Stimulated activated CD4-positive, alpha-beta T cell treated with anti-CD3 and anti-CD28 coated beads, Interleukin-4, amount 100 ng/mL, for 24 hours (primary cell): ENCODE results near the gene EGFL7.

ENCODE experiments used
- DNase-seq: peaks from one replicate; pipeline ENCODE4 v3.0.0-alpha.2; 2020

The EGFL7 gene

DNA sequence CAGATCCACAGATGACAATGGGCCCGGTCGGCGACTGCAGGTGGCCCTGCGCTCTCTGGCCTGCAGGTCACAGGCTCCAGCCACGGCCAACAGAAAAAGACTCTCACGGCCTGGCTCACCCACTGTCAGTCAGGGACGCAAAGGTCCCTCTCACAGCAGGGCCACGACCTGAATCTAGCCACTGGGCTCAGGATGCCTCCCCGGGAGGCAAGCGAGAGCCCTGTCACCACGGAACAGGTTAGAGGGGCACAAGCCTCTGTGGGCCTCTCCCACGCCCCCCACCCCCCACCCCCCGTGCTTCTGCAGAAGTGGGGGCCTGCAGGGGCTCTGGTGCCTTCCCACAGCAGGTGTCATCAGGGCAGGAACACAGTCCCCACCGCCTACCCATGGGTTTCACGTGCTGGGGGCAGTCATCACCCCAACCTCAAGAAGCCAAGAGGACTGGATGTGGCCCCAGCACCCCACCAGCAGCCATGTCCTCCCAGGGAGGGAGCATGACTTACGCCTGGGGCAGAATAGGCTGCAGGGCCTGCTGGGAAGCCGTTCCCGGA lies 17.3 kb upstream of the EGFL7 start:
- no peak for DNase-seq

DNA sequence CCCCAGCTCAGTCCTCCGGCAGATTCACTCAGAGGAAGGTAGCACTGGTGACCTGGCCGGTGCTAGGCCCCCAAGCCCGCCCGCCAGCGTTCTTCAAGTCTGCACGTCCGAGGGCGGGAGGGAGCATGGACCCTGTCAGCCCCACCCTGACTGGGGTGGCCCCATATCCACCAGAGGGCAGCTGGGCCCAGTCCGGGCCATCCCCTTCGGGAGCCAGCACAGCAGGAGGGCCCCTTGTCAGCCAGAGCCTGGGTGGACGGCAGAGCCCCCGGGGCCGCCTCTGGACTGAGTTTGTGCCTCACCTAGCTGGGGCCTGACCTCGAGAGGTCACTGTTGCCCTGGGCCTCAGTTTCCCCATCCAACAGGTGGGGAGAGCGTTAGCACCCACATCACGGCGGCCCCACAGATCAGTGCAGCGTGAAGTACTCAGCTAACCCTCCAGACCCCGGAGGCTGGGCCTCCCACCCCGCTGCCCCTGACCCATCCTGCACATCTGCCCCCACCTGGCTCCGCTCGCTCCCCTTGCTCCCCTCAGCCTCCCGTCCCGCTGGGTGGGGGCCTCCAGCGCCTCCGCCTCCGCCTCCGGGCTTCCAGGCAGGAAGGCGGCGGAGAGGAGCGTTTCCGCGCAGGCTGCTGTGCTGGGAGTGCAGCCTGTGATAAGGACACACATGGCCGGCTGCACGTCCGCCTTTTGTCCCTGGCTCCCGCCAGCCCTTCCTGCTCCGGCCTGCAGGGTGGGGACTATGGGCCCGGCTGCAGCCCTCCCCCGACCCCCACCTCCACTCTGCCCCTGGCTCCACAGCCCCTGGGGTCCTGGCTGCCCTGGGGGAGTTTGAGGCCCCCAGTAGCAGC lies 16.6 kb upstream of the EGFL7 start:
- DNase-seq, result no peak

DNA sequence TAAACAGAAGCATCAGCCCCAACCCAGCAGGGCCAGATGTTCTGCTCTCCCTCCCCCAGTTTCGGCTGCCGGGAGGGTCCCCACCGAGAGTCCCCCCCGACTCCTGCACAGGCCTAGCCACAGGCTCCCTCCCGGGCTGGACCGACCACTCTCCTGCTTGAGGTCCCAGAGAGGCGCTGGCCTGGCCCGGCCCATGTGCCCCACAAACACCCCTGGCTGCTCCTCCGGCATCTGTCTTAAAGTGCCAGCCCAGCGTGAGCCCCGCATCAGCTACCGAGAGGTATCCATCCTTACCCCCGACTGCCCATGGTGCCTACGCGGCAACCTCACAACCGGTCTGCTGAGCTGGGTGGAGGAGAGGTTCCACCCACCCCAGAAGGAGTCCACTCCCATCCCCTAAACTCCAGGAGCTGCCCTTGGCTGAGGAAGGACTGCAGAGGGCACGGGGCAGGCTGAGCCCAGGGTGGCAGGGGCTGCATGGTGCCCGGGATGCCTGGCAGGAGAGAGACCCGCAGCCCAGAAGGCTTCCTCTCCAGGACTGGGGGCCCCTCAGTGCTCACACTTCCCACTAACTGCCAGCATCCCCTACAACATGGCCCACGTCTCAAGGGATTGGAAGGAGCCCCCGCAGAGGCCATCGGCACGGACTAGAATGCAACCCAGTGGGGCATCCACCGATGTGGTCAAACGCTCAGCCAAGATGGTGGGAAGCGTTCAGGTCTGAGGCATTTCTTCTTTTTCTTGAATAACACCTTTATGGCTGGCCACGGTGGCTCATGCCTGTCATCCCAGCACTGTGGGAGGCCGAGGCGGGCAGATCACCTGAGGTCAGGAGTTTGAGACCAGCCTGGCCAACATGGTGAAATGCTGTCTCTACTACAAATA lies 15.6 kb upstream of the EGFL7 start:
- no peak for DNase-seq

DNA sequence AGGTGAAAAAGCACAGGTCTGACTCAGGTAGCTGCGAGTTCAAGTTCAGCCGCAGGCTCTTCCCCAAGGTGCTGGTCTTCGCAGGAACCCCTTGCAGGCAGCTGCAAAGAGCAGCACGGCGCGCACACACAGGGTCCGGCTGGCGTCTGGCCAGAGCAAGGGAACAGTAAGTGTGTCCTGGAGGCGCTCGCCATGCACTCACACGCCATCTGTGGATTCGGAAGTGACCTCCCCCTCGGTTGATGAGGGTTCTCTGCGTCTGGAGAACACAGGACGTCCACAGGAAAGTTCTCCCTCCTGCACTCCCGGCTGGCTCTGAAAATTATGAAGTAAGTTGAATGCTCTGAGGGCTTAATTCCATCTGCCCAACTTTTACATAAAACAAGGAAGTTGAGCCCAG lies 14.0 kb upstream of the EGFL7 start:
- DNase-seq, result no peak

DNA sequence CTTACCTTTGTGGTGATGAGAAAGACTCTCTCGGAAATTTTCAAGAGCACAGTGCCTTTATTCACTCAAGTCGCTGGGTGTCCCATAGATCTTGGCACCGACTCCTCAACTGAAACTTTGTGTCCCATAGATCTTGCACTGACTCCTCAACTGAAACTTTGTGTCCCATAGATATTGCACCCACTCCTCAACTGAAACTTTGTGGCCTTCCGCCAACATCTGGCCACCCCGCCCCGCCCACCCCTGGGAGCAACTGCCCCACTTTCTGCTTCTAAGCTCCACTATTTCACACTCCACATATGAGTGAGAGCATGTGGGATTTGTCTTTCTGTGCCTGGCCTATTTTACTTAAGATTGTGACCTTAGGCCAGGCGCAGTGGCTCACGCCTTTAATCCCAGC lies 12.7 kb upstream of the EGFL7 start:
- DNase-seq, result no peak

DNA sequence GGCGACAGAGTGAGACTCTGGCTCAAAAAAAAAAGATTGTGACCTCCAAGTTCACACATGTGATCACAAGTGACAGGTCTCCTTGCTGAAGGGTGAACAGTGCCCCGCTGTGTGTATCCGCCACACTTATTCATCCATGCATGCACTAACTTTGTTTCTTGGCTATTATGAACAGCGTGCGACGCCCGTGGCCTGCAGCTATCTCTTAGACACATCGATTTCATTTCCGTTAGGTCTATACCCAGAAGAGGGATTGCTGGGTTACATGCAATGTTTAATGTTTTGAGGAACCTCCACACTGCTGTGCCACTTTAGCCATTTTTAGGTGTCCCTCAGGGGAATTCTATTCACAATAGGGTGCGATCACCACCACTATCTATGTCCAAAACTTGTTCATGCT lies 12.1 kb upstream of the EGFL7 start:
- DNase-seq, result no peak

DNA sequence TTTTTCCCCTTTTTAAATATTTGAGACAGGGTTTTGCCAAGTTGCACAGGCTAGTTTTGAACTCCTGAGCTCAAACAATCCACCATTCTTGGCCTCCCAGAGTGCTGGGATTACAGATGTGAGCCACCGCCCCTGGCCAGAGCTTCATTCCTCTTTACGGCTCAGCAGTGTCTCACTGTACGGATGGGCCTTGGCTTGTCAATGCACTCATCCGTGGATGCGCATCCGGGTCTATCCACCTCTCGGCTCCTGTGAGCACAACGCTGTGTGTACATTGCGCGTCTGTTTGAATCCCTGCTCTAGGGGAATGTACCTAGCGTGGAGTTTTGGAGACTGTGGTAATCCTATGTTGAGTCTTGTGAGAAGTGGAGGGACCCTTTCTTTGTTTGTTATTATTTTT lies 10.9 kb upstream of the EGFL7 start:
- DNase-seq, result no peak

DNA sequence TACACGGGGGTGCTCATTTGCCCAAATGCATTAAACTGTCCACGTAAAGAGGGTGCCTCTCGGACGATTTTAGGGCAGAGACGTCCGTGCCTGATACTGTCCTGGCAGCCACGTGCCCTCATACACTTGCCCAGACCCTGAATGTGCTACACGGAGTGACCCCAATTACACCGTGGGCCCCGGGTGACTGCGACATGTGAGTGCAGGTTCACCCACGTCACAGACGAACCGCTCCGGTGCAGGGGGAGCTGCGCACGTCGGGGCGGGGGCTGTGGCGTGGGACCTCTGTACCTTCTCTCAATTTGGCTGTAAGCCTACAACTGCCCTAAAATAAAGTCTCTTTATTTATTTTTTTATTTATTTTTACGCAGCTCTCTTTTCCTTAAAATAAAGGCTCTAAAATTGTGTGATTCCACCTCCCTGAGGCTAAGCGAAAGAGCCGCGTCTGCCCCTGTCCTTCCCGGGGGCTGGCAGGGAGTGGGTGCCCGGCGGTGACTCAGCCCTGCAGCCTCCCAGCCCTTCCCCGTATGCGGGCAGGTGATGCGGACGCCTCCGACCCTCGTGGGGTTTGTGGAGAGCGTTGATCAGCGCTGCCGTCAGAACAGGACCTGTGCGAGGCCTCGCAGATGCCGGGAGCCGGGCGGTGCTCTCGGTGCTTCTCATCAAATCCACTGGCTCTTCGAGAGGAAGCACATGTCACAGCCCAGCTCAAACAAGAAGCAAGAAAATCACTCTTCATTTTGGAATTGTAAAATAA lies 9.2 kb upstream of the EGFL7 start:
- no peak for DNase-seq

DNA sequence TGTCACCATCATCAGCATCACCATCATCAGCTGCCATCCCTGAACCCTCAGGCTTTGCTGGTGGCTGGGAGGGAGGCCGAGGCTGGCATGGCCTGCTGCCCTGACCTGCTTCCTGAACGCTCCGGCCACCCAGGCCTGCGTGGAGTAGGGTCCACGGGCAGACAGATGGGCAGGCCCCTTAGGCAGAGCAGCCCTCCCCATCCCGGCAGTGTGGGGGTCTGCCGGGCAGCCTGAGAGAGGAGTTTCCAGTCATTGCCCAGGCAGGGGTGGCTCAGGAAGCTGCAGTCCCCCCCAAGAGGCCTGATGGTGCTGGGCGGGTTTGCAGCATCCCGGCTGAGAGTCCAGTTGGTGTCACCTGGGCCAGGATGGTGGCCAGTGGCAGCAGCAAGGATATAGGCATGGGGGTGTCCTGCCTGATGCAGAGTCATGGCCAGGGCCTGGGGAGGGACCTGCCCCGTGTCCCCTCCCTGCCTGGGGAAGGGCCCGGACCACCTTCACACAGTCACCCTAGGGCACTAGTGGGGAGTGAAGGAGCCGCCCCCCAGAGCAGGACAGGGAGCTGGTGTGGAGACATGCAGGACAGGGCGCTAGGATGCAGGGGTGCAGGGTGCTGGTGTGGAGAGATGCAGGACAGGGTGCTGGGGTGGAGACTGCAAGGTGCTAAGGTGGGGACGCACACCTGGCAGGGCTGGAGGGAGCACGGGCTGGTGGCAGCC lies 7.7 kb upstream of the EGFL7 start:
- DNase-seq, result no peak

DNA sequence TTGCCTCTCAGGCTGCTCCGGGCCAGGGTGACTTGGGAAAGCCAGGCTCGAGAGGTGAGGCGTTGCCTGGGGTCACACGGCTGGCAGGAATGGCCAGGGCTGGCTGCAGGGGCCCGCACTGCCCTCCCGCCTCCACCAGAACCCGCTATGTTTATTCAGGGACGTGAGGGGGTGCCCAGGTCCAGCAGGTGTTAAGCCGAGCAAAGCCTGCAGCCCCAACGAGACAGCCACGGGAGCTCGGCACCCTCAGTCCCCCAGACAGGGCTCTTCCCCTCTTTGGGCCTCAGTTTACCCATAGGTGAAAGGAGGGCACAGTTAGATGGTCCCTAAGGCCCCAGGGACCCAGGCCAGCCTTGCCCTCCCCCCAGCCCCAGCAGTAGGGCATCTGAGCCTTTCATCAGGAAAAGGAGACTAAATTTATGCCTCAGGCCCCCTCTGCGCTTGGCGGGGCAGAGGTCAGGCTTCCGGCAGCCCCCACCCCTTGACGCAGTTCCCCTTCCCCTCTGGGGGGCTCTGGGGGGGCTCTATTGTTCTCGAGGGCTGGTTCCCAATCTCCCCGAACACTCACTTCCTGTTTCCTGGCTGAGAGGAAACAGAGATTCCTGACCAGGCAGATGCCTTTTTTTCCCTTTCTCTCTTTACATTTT lies 7.1 kb upstream of the EGFL7 start:
- DNase-seq, result no peak

DNA sequence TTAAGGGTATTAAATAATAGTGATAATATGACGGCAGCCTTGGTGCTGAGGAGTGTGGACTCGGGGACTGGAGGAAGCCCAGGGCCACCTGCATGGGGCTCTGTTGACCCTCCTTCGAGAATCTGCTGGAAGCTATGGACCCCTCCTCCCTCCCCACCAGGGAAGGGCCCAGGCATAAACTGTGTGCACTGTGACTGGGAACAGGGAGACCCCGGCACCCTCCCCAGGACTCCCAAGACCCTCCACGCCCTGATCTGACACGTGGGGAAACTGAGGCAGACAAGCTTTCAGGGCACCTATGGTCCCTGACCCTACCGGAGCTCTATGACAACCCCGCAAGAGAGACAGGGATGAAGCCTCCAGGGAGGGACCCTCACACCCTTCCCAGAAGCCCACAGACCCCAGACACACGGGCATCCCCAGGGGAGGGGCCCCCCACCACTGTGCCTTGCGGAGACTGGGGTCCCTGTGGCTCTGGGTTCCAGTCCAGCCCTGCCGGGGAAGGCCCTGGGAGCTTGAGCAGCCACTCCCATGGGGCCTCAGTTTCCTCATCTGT lies 6.5 kb upstream of the EGFL7 start:
- no peak for DNase-seq

DNA sequence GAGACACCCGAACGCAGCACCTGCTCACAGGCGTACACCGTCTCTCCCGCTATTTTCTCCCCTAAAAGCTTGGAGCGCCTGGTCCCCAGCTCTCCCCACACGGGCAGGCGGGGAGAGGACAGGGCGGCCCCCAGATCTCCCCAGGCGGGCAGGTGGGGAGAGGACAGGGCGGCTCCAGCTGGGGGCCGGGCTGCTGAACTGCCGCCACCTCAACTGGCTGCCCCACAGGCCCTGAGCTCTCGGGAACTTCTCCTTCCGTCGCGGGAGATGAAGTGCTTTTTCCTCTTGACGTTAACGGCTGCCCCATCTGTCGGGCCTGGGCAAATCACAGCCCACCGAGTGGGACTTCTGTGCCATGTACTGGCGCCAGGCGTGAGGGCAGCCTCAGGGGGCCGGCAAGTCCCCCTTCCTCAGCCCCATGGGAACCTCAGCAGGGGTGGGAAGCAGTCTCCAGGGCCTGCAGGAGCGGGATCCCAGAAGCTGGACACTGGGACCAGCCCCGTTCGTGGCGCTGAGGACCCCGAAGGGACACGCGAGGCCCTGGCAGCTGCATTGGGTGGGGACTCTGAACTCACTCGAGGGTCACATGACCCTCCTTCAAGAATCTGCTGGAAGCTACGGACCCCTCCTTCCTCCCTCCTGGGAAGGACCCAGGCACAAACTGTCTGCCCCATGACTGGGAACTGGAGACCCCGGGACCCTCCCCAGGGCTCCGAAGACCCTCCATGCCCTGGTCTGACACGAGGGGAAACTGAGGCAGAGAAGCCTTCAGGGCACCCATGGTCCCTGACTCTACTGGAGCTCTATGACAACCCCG lies 5.7 kb upstream of the EGFL7 start:
- DNase-seq, result no peak

DNA sequence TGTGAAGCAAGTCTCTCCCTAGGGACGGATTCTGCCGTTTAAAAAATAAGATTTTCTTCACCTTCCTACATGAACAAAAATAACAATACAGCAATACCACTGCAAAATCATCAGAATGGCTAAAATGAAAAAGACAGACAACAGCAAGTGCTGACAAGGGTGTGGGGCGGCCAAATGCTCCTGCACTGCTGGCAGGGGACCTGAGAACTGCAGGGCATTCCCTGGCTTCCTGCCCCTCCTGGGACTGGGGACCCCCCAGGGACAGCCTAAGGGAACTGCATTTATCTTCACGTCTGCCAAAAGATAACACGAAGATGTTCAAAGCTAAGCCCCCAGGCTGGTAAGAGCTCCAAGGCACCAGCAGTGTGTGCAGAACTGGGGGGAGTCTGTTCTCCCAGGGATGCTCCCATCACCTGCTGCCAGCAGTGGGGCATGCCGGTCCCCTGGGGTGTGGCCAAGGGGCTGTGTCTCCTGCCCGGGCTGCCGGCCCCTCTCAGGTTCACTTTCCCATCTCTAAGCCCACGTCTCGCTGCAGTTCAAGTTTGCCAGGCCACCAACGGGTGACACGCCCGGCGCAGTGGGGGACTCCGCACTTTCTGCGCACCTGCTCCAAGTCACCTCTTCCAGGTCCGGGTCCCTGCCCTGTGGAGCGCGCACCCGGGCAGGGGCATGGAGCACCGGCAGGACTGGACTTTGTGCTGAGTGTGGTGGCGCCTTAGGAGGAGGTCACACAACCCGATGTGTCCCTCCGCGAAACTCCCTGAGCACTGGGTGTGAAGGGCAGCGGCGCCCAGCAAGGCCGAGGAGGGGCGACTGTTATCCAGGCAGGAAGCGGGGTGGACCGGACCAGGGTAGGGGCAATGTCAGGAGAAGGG lies 4.5 kb upstream of the EGFL7 start:
- DNase-seq, result no peak

DNA sequence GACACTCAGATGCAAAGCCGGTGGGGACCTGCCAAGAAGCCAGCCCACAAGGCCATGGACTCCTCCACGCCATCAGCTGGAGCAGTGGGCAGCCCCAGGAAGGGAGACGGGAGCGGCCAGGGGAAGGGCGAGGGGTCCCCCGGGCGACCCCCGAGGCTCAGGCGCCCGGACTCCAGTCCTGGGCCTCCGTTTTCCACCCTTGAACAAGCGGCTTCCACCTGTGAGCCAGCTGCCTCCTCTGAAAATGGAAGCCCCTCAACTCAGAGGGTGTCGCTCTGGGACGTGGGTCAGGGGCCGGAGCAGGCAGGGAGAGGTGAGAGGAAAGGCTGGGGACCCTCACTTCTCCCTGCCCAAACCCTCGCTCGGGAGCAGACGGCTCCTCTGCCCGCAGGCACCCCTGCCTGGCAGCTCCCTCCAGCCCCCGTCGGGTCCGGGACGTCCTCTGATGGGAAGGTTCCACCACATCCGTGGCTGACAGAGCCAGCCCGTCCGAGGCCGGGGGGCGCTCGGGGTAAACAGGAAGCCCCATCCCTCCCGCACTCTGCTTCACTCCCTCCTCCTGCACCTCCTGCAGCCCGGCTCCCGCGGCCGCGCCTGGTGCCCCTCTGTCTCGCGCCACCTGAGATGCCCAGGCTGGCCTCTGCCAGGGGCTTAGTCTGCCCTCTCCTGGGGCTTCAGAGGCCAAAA lies 3.7 kb upstream of the EGFL7 start:
- no peak for DNase-seq

DNA sequence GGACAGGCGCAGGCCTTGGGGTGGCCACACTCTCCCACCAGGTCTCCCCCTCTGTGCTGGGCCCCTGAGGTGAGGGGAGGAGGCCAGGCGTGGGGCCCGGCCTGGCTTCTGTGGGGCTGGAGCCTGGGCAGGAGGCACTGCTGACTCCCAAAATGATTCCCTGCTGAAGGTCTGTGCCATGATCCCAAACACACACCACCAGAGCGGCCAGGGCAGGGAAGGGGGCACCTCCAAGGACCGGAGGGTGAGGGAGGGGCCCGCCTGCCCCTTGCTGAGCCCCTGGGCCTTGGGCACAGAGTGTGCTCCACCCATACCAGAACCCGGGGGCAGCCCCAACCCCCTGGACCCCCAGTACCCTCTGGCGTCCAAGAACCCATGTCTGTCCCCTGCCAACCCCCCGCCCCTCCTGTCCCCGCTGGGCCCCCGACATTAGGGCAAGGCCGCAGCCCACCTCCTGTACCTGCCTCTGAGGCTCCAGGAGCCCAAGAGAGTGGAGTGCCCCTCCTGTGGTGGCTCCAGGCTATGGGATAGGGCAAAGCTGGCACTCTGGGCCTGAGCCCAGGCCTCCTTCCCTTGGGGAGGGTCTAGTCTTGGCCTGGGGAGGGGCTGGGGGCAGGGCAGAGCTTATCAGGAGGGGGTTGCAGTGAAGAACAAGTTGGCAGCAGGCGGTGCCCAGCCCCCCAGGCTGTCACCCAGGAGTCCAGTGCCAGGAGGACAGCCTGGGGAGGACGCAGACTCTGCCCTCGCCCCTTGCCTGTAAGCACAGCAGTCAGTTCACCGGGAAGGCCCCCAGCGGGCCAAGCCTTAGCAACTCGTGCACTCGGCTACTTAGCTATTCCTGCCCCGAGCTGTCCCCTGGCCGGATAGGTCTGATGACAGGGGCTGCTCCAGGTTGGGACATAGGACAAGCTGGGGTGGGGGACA lies 2.6 kb upstream of the EGFL7 start:
- no peak for DNase-seq

DNA sequence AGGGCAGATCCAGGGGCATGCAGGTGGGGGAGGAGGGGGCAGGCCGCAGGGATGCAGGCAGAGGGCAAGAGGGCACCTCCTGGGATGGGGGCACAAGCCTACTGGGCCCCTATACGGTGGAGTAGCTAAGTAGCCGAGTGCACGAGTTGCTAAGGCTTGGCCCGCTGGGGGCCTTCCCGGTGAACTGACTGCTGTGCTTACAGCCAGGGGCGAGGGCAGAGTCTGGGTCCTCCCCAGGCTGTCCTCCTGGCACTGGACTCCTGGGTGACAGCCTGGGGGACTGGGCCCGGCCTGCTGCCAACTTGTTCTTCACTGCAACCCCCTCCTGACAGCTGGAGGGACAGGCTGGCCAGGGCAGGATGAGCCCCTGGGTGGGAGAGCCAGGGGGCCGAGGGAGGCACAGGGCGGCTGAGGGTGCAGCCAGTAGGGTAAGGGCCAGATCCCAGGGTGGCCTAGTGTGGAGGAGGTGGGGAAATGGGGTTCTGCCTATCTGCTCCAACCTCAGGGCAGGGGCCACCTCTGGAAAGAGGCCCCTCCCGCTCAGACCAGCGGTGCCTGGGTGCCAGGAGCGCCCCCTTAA lies 1.7 kb upstream of the EGFL7 start:
- no peak for DNase-seq

DNA sequence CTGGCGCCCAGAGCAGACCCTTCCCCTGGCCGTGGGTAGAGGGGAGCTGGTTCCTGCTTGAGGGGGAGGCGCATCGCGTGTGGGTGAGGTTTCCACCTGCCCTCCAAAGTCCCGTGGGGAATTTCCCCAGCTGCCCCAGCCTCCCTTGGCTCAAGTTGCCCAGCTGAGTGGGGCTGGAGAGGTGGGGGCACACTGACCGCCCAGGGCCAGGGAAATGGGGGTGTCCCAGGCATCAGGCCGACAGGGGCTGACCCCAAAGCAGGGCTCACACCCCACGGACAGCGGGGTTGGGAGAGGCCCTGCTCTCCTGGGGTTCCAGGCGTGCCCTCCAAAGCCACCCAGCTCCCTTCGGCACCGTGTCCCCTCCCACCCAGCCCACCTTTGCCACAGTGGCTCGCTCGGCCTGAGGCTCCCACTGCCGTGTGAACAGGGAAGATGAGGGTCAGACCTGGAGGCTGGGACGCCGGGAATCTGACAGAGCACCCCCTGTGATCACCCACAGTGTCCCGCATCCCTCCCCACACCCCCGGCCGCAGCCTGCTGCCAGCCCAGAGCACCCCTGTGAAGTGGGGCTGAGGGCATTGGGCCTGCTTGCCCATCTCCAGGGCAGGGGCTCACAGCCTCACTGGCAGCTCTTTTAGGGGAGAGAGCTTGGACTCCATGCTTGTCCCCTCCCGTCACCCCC lies 933 bp upstream of the EGFL7 start:
- DNase-seq, result no peak
